SK-N-SH (cell line): ENCODE data around the gene SESTD1.

ENCODE experiments used
- CHD2 ChIP-seq: fragments of 150-350 bp; IDR thresholded peaks from 2 replicates; pipeline ENCODE4 v1.6.1; 2018; ENCODE audit warnings: low read length; ENCODE audit not compliant: partially characterized antibody
- CTCF ChIP-seq: fragments of 200-600 bp; sonication (generic); IDR thresholded peaks from 2 replicates; pipeline ENCODE4 v1.6.1; 2017; ENCODE audit warnings: antibody characterized with exemption, mild to moderate bottlenecking, moderate library complexity
- ELF1 ChIP-seq: IDR thresholded peaks from 2 replicates; pipeline ENCODE4 v1.4.0; 2012
- EP300 ChIP-seq, 2 experiments: IDR thresholded peaks; 2 replicates each; pipeline versions ENCODE4 v1.4.0 to v1.6.1; 2012; ENCODE audit warnings: borderline replicate concordance in 1 of 2, low read depth in 1 of 2, low read length in 1 of 2
- EZH2phosphoT487 ChIP-seq: fragments of 200-600 bp; sonication (generic); IDR thresholded peaks from 2 replicates; pipeline ENCODE4 v1.6.1; 2017; ENCODE audit warnings: low read depth, mixed run types, mild to moderate bottlenecking, antibody characterized with exemption, moderate library complexity, borderline replicate concordance
- POLR2AphosphoS5 ChIP-seq: IDR thresholded peaks from 2 replicates; pipeline ENCODE4 v1.6.1; 2012; ENCODE audit warnings: low read depth, low read length
- RAD21 ChIP-seq: IDR thresholded peaks from 2 replicates; pipeline ENCODE4 v1.6.1; 2012; ENCODE audit warnings: mild to moderate bottlenecking, low read length
- SMC3 ChIP-seq: IDR thresholded peaks from 2 replicates; pipeline ENCODE4 v1.6.1; 2012; ENCODE audit warnings: low read depth, low read length, improper control_type of control experiment
- TAF1 ChIP-seq: IDR thresholded peaks from 2 replicates; pipeline ENCODE4 v1.6.1; 2012; ENCODE audit warnings: low read depth, mild to moderate bottlenecking, low read length, moderate library complexity, borderline replicate concordance
- TCF12 ChIP-seq: IDR thresholded peaks from 2 replicates; pipeline ENCODE4 v1.4.0; 2012
- USF2 ChIP-seq: fragments of 150-350 bp; IDR thresholded peaks from 2 replicates; pipeline ENCODE4 v1.6.1; 2017; ENCODE audit warnings: antibody characterized with exemption, low read length, low read depth, borderline replicate concordance
- YY1 ChIP-seq: IDR thresholded peaks from 2 replicates; pipeline ENCODE4 v1.4.0; 2012; ENCODE audit warnings: low read depth, mild to moderate bottlenecking
- TF ChIP-seq, protein P1 (sequence below): IDR thresholded peaks from 2 replicates; pipeline ENCODE4 v1.6.1; 2012; ENCODE audit warnings: mild to moderate bottlenecking, low read depth, low read length, moderate library complexity

- no peak for TF ChIP-seq TAF1
- TF ChIP-seq RAD21, result no peak
- TF ChIP-seq EP300 (IDR thresholded peaks at IDR 0.05; ENCODE audit: borderline replicate concordance in 1 of 2, low read depth in 1 of 2, low read length in 1 of 2), result no peak
- no peak for TF ChIP-seq CTCF
- TF ChIP-seq TCF12, result no peak
- no peak for TF ChIP-seq YY1
- TF ChIP-seq, protein P1, sequence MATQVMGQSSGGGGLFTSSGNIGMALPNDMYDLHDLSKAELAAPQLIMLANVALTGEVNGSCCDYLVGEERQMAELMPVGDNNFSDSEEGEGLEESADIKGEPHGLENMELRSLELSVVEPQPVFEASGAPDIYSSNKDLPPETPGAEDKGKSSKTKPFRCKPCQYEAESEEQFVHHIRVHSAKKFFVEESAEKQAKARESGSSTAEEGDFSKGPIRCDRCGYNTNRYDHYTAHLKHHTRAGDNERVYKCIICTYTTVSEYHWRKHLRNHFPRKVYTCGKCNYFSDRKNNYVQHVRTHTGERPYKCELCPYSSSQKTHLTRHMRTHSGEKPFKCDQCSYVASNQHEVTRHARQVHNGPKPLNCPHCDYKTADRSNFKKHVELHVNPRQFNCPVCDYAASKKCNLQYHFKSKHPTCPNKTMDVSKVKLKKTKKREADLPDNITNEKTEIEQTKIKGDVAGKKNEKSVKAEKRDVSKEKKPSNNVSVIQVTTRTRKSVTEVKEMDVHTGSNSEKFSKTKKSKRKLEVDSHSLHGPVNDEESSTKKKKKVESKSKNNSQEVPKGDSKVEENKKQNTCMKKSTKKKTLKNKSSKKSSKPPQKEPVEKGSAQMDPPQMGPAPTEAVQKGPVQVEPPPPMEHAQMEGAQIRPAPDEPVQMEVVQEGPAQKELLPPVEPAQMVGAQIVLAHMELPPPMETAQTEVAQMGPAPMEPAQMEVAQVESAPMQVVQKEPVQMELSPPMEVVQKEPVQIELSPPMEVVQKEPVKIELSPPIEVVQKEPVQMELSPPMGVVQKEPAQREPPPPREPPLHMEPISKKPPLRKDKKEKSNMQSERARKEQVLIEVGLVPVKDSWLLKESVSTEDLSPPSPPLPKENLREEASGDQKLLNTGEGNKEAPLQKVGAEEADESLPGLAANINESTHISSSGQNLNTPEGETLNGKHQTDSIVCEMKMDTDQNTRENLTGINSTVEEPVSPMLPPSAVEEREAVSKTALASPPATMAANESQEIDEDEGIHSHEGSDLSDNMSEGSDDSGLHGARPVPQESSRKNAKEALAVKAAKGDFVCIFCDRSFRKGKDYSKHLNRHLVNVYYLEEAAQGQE, result no peak
- no peak for TF ChIP-seq CHD2
- TF ChIP-seq POLR2AphosphoS5, result no peak
- TF ChIP-seq EZH2phosphoT487, result no peak
- TF ChIP-seq SMC3, result no peak
- no peak for TF ChIP-seq ELF1
- TF ChIP-seq USF2, result no peak
These were observed 78.5 kb downstream of the SESTD1 start for GRCh38 chr2:179186126-179186525.
